ENCODE results near the gene FAM110D.

DNA sequence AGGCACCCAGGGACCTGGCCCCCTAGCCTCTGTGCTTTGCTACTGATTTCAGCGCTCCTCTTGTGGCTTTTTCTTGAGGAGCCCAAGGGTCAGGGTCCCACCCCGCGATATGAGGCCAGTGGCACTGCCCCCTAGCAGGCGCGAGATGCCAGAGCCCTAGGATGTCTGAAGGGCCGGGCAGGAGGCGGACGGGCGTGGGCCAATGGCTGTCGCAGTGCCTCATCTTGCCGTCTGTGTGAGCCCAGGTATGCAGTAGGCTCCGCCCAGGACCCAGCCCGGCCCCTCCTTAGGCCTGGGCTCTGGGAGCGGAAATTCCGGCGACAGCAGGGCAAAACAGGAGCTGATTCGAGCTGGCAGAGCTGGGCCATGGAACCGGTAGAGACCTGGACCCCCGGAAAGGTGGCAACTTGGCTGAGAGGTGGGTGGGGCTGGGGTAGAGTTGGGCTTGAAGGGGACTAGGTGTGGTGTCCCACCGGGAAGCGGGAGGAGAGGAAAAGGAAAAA lies 18.4 kb downstream of the FAM110D start, which contains the start of gene CNKSR1:
- TF ChIP-seq, protein P1, sequence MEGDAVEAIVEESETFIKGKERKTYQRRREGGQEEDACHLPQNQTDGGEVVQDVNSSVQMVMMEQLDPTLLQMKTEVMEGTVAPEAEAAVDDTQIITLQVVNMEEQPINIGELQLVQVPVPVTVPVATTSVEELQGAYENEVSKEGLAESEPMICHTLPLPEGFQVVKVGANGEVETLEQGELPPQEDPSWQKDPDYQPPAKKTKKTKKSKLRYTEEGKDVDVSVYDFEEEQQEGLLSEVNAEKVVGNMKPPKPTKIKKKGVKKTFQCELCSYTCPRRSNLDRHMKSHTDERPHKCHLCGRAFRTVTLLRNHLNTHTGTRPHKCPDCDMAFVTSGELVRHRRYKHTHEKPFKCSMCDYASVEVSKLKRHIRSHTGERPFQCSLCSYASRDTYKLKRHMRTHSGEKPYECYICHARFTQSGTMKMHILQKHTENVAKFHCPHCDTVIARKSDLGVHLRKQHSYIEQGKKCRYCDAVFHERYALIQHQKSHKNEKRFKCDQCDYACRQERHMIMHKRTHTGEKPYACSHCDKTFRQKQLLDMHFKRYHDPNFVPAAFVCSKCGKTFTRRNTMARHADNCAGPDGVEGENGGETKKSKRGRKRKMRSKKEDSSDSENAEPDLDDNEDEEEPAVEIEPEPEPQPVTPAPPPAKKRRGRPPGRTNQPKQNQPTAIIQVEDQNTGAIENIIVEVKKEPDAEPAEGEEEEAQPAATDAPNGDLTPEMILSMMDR (IDR thresholded peaks at IDR 0.05) = no peak
- TF ChIP-seq POLR2A (IDR thresholded peaks at IDR 0.05) = no peak
